CD14-positive monocyte (primary cell): ENCODE results near the gene PMEPA1. TPM values are rescaled to one million over a fixed set of nuclear protein-coding genes. Genes with fewer than 3 reads are reported as not detected.

Experiments
- DNase-seq, 3 donors: peaks; one replicate each; pipeline ENCODE4 v3.0.0-alpha.2; 2011 to 2022
- H2AFZ ChIP-seq: 2 replicates; pipeline ENCODE4 v1.6.0; 2012; ENCODE audit warnings: mild to moderate bottlenecking, low read depth, low read length, inconsistent platforms; ENCODE audit not compliant: insufficient read depth, poor library complexity, severe bottlenecking
- H3K27ac ChIP-seq, 2 donors: 1 replicate in 1 of 2; 2 replicates in 1 of 2; pipeline ENCODE4 v1.5.1; 2012 to 2013; ENCODE audit warnings: low read length in 2 of 2, control low read depth in 1 of 2, inconsistent platforms in 1 of 2, low read depth in 1 of 2, mild to moderate bottlenecking in 1 of 2
- H3K27me3 ChIP-seq, 2 donors: one replicate each; pipeline versions ENCODE4 v1.6.0 to v1.6.1; 2011 to 2013; ENCODE audit warnings: low read length in 2 of 2; ENCODE audit not compliant: control insufficient read depth in 2 of 2, insufficient read depth in 2 of 2
- H3K36me3 ChIP-seq, 2 donors: replicated peaks in 1 of 2; 1 replicate in 1 of 2; 2 replicates in 1 of 2; pipeline versions ENCODE4 v1.5.1 to v1.6.1; 2012 to 2013; ENCODE audit warnings: low read length in 2 of 2, control low read depth in 1 of 2, inconsistent platforms in 1 of 2, mild to moderate bottlenecking in 1 of 2; ENCODE audit not compliant: insufficient read depth in 2 of 2, control insufficient read depth in 1 of 2
- H3K4me1 ChIP-seq, 2 donors: 1 replicate in 1 of 2; 2 replicates in 1 of 2; pipeline versions ENCODE4 v1.5.1 to v1.6.1; 2012 to 2013; ENCODE audit warnings: low read length in 2 of 2, control low read depth in 1 of 2, inconsistent platforms in 1 of 2, mild to moderate bottlenecking in 1 of 2, moderate library complexity in 1 of 2; ENCODE audit not compliant: insufficient read depth in 2 of 2, control insufficient read depth in 1 of 2
- H3K4me2 ChIP-seq: replicated peaks from 2 replicates; pipeline ENCODE3; 2012; ENCODE audit warnings: low read length, moderate library complexity, mild to moderate bottlenecking; ENCODE audit not compliant: poor library complexity, severe bottlenecking; ENCODE audit errors: extremely low read depth
- H3K4me3 ChIP-seq, 3 experiments: fragments of 200-600 bp in 1 of 3; sonication (generic) in 1 of 3; replicated peaks in 1 of 3; 1 replicate in 2 of 3; 2 replicates in 1 of 3; pipeline ENCODE4 v1.5.1; 2011 to 2013; ENCODE audit warnings: low read length in 3 of 3, mild to moderate bottlenecking in 3 of 3, control low read depth in 2 of 3, low read depth in 2 of 3, inconsistent platforms in 1 of 3, moderate library complexity in 1 of 3
- H3K79me2 ChIP-seq: 2 replicates; pipeline ENCODE4 v1.6.0; 2012; ENCODE audit warnings: mild to moderate bottlenecking, control low read depth, inconsistent platforms, low read length, moderate library complexity; ENCODE audit not compliant: insufficient read depth
- H3K9ac ChIP-seq: 2 replicates; pipeline ENCODE4 v1.6.0; 2017; ENCODE audit warnings: low read length, mild to moderate bottlenecking; ENCODE audit not compliant: insufficient read depth, poor library complexity, severe bottlenecking
- H3K9me3 ChIP-seq, 2 donors: replicated peaks in 1 of 2; 1 replicate in 1 of 2; 2 replicates in 1 of 2; pipeline versions ENCODE4 v1.5.1 to v1.6.1; 2012 to 2013; ENCODE audit warnings: low read length in 2 of 2, control low read depth in 1 of 2; ENCODE audit not compliant: control insufficient read depth in 1 of 2, insufficient read depth in 1 of 2
- H4K20me1 ChIP-seq: 2 replicates; pipeline ENCODE4 v1.6.0; 2012; ENCODE audit warnings: mild to moderate bottlenecking, low read length, control low read depth, moderate library complexity; ENCODE audit not compliant: insufficient read depth
- H3K27ac Mint-ChIP-seq, 7 donors: one replicate each; pipeline ENCODE4 v1.8.0; 2020; ENCODE audit warnings: mild to moderate bottlenecking in 7 of 7, mixed read lengths in 7 of 7, moderate library complexity in 6 of 7, inconsistent platforms in 2 of 7
- H3K27me3 Mint-ChIP-seq, 3 donors: one replicate each; pipeline ENCODE4 v1.8.0; 2021 to 2022; ENCODE audit warnings: low read depth in 3 of 3, mild to moderate bottlenecking in 3 of 3, mixed read lengths in 3 of 3, moderate library complexity in 3 of 3, inconsistent platforms in 1 of 3
- H3K36me3 Mint-ChIP-seq, 2 donors: one replicate each; pipeline ENCODE4 v1.8.0; 2020; ENCODE audit warnings: mixed read lengths in 2 of 2, inconsistent platforms in 1 of 2, mild to moderate bottlenecking in 1 of 2
- H3K4me1 Mint-ChIP-seq: one replicate; pipeline ENCODE4 v1.8.0; 2020; ENCODE audit warnings: mild to moderate bottlenecking, mixed read lengths
- H3K4me3 Mint-ChIP-seq, 2 donors: one replicate each; pipeline ENCODE4 v1.8.0; 2020; ENCODE audit warnings: mild to moderate bottlenecking in 2 of 2, mixed read lengths in 2 of 2, moderate library complexity in 1 of 2
- H3K9me3 Mint-ChIP-seq, 7 donors: one replicate each; pipeline ENCODE4 v1.8.0; 2020 to 2022; ENCODE audit warnings: mixed read lengths in 7 of 7, mild to moderate bottlenecking in 6 of 7, moderate library complexity in 6 of 7, inconsistent platforms in 2 of 7
- CTCF ChIP-seq: fragments of 200-600 bp; IDR thresholded peaks from one replicate; pipeline ENCODE4 v1.8.0; 2022; ENCODE audit warnings: antibody characterized with exemption, mild to moderate bottlenecking
- WGBS: methylation state at CpG from one replicate; pipeline ENCODE4 v1.1.5; 2013; ENCODE audit warnings: missing lambda C conversion rate; ENCODE audit not compliant: insufficient coverage; 5-methylcytosine and 5-hydroxymethylcytosine counted together
- intact Hi-C, 2 donors: fragments of 100-400 bp; cut with micrococcal nuclease; formaldehyde crosslinking; loops; one replicate each; pipeline versions ENCODE4 v1.15.0 to v1.15.1; 2023
- polyA plus RNA-seq, 3 donors: library from polyadenylated mRNA; depleted of rRNA in 1 of 3; unstranded in 2 of 3; stranded (reverse) in 1 of 3; fragments of 300-500 nt in 2 of 3; fragments of >200 nt in 1 of 3; fragmentation: Illumina TruSeq in 2 of 3; gene quantifications; 1 replicate in 2 of 3; 2 replicates in 1 of 3; pipeline ENCODE4 v1.2.3, GENCODE V29; 2012 to 2021

PMEPA1 gene
- polyA plus RNA-seq, 3 donors: 0.12 to 0.73 (median 0.59) TPM

- H3K4me1 Mint-ChIP-seq: peaks cover 12% of the 10 kb centered on the region
- Histone ChIP-seq H3K27ac (no peak overlapping the region), H3K79me2 (no peaks in the 10 kb centered on the region), H2AFZ (no peak overlapping the region), H3K4me1 (peaks cover 2% of the 10 kb centered on the region in 2 donors), H3K9me3 (no peaks in the 10 kb centered on the region), H3K27me3 (no peaks in the 10 kb centered on the region), H3K4me3 (no peak overlapping the region), H3K9ac (no peak overlapping the region), H4K20me1 (no peaks in the 10 kb centered on the region), H3K4me2 (no peak overlapping the region), H3K36me3 (peaks cover 2 to 29% of the 10 kb centered on the region in 2 donors)
- intact Hi-C loops: no loop called here
- H3K27me3 Mint-ChIP-seq: peaks cover 9 to 33% (median 16%) of the 10 kb centered on the region in 3 donors
- H3K36me3 Mint-ChIP-seq: peaks cover 9 to 64% of the 10 kb centered on the region in 2 donors
- no peak for DNase-seq
- H3K27ac Mint-ChIP-seq: no peak overlapping the region
- peaks cover 0 to 3% (median 0%) of the 10 kb centered on the region in 7 donors for H3K9me3 Mint-ChIP-seq
- WGBS: 100% methylated on average over 4 of the region's 7 CpGs
- no peak overlapping the region for H3K4me3 Mint-ChIP-seq
- no peak for TF ChIP-seq CTCF
Measured at GRCh38 chr20:57612916-57613315, 96.9 kb downstream of the PMEPA1 start.

- H3K27me3 Mint-ChIP-seq: peaks cover 9 to 33% (median 18%) of the 10 kb centered on the region in 3 donors
- Histone ChIP-seq H3K4me2 (no peak overlapping the region), H3K4me3 (no peak overlapping the region), H3K27ac (no peak overlapping the region), H3K9ac (no peak overlapping the region), H3K27me3 (no peaks in the 10 kb centered on the region), H3K9me3 (no peaks in the 10 kb centered on the region), H3K36me3 (peaks cover 2 to 29% of the 10 kb centered on the region in 2 donors), H2AFZ (no peak overlapping the region), H4K20me1 (no peaks in the 10 kb centered on the region), H3K79me2 (no peaks in the 10 kb centered on the region), H3K4me1 (no peaks in the 10 kb centered on the region)
- intact Hi-C loops: no loop called here
- 75% methylated on average over 4 of the region's 7 CpGs for WGBS
- peaks cover 0 to 3% (median 0%) of the 10 kb centered on the region in 7 donors for H3K9me3 Mint-ChIP-seq
- H3K4me3 Mint-ChIP-seq: no peak overlapping the region
- no peak overlapping the region for H3K27ac Mint-ChIP-seq
- peaks cover 9 to 68% of the 10 kb centered on the region in 2 donors for H3K36me3 Mint-ChIP-seq
- DNase-seq: no peak
- peaks cover 7% of the 10 kb centered on the region for H3K4me1 Mint-ChIP-seq
- no peak for TF ChIP-seq CTCF
Measured at GRCh38 chr20:57612436-57612835, 97.4 kb downstream of the PMEPA1 start.
